Esophagus squamous epithelium (tissue), 5 donors: Measurements from ENCODE around the gene BAG2. TPM values are rescaled to one million over a fixed set of nuclear protein-coding genes. Genes with fewer than 3 reads are reported as not detected.
A peak's percentile ranks its signal among the peaks of the same experiment; 100 is the strongest.

Experiments used
- DNase-seq: peaks from one replicate; lab custom pipeline; 2025; lab: John Stamatoyannopoulos, UW
- H3K27ac ChIP-seq, 4 donors: fragments of 200-600 bp; sonication (generic); one replicate each; pipeline ENCODE4 v1.5.1; 2016 to 2019; ENCODE audit warnings: mild to moderate bottlenecking in 1 of 4
- H3K27me3 ChIP-seq, 4 donors: fragments of 200-600 bp; sonication (generic); 1 replicate in 3 of 4; 2 replicates in 1 of 4; pipeline versions ENCODE4 v1.5.1 to v1.6.0; 2017 to 2021; ENCODE audit warnings: antibody characterized with exemption in 1 of 4
- H3K36me3 ChIP-seq, 3 donors: fragments of 200-600 bp; sonication (generic); one replicate each; pipeline ENCODE4 v1.5.1; 2016 to 2019
- H3K4me1 ChIP-seq, 3 donors: fragments of 200-600 bp; sonication (generic); one replicate each; pipeline ENCODE4 v1.5.1; 2017 to 2019
- H3K4me3 ChIP-seq, 4 donors: fragments of 200-600 bp; sonication (generic); 1 replicate in 3 of 4; 2 replicates in 1 of 4; pipeline ENCODE4 v1.5.1; 2016 to 2019; ENCODE audit warnings: mild to moderate bottlenecking in 2 of 4, moderate library complexity in 1 of 4
- H3K9me3 ChIP-seq, 3 donors: fragments of 200-600 bp; sonication (generic); one replicate each; pipeline ENCODE4 v1.5.1; 2016 to 2019
- CTCF ChIP-seq, 6 experiments: fragments of 450-650 bp in 4 of 6; fragments of 200-600 bp in 2 of 6; sonication (generic) in 2 of 6; IDR thresholded peaks; one replicate each; pipeline ENCODE4 v1.5.1; 2016 to 2019; ENCODE audit warnings: antibody characterized with exemption in 6 of 6, mild to moderate bottlenecking in 4 of 6, moderate library complexity in 4 of 6
- POLR2A ChIP-seq, 4 donors: fragments of 450-650 bp; IDR thresholded peaks; one replicate each; pipeline ENCODE4 v1.6.1; 2017; ENCODE audit warnings: antibody characterized with exemption in 4 of 4, mild to moderate bottlenecking in 4 of 4, moderate library complexity in 3 of 4
- WGBS, 2 donors: methylation state at CpG; one replicate each; pipeline ENCODE4 v1.1.5; 2018; 5-methylcytosine and 5-hydroxymethylcytosine counted together
- intact Hi-C: fragments of 100-400 bp; cut with DNase I; formaldehyde crosslinking; loops from one replicate; pipeline ENCODE4 v1.15.0; 2022
- total RNA-seq, 4 donors: library from RNA; depleted of rRNA; stranded (reverse); fragments of >200 nt; gene quantifications; one replicate each; pipeline ENCODE4 v1.1.0, GENCODE V29; 2016
- donor health status: DM: yes; HTN: yes; CAD: no.

BAG2 gene
- total RNA-seq, 4 donors from 2014 or later = 0.38 to 6.7 (median 1.5) TPM

GRCh38 chr6:57217270-57217669 lies 45.1 kb downstream of the BAG2 start:
- Histone ChIP-seq H3K4me3 (no peak overlapping the region), H3K4me1 (peaks cover 0 to 27% (median 3%) of the 10 kb centered on the region in 3 donors), H3K36me3 (no peaks in the 10 kb centered on the region), H3K9me3 (no peaks in the 10 kb centered on the region), H3K27ac (peak overlapping the region in 1 of 4 donors; percentile 36), H3K27me3 (no peaks in the 10 kb centered on the region)
- intact Hi-C loops = no loop called here
- no peak for DNase-seq
- WGBS, 2 donors = 92 to 94% methylated on average over 7 to 8 of the region's 11 CpGs
- TF ChIP-seq POLR2A (IDR thresholded peaks at IDR 0.05) (no peak), CTCF (IDR thresholded peaks at IDR 0.05) (no peak)

GRCh38 chr6:57220083-57220703 lies 48.1 kb downstream of the BAG2 start:
- peaks cover 0 to 12% (median 0%) of the 10 kb centered on the region in 4 donors for H3K27me3 ChIP-seq
- intact Hi-C loops = no loop called here
- H3K4me3 ChIP-seq = peak overlapping the region in 1 of 4 donors; percentile 93
- H3K36me3 ChIP-seq = no peaks in the 10 kb centered on the region
- H3K4me1 ChIP-seq = peaks cover 0 to 34% (median 7%) of the 10 kb centered on the region in 3 donors
- H3K9me3 ChIP-seq = no peaks in the 10 kb centered on the region
- DNase-seq = no peak
- H3K27ac ChIP-seq = no peak overlapping the region
- TF ChIP-seq CTCF (IDR thresholded peaks at IDR 0.05) (no peak), POLR2A (IDR thresholded peaks at IDR 0.05) (no peak)
- WGBS, 2 donors = 76 to 83% methylated on average over 2 of the region's 2 CpGs

- Histone ChIP-seq H3K9me3 (no peaks in the 10 kb centered on the region), H3K4me3 (peak overlapping the region; percentile 79 to 95 (median 92)), H3K36me3 (no peaks in the 10 kb centered on the region), H3K4me1 (peaks cover 0 to 30% (median 7%) of the 10 kb centered on the region in 3 donors), H3K27me3 (peaks cover 0 to 12% (median 0%) of the 10 kb centered on the region in 4 donors), H3K27ac (peak overlapping the region; percentile 75 to 92 (median 90))
- intact Hi-C loops = no loop called here
- WGBS, 2 donors = 0 to 6% methylated on average over 4 of the region's 38 CpGs
- TF ChIP-seq POLR2A (IDR thresholded peaks at IDR 0.05) (no peak), CTCF (IDR thresholded peaks at IDR 0.05) (peak in 5 of 6 experiments; percentile 13 to 55 (median 36))
- DNase-seq = no peak
Measured at GRCh38 chr6:57221191-57221935, 49.2 kb downstream of the BAG2 start.

- WGBS, 2 donors = 0 to 2% methylated on average over 18 to 25 of the region's 69 CpGs
- peak; percentile 20 for DNase-seq
- Histone ChIP-seq H3K4me1 (peaks cover 0 to 22% (median 4%) of the 10 kb centered on the region in 3 donors), H3K9me3 (no peaks in the 10 kb centered on the region), H3K27ac (peak within 1 kb of the TSS; percentile 75 to 92 (median 90)), H3K27me3 (peaks cover 0 to 12% (median 0%) of the 10 kb centered on the region in 4 donors), H3K4me3 (peak within 1 kb of the TSS; percentile 79 to 95 (median 92)), H3K36me3 (no peaks in the 10 kb centered on the region)
- intact Hi-C loops = no loop called here
- TF ChIP-seq CTCF (IDR thresholded peaks at IDR 0.05) (peak in 2 of 6 experiments; percentile 1 to 10), POLR2A (IDR thresholded peaks at IDR 0.05) (peak in 3 of 4 donors; percentile 34 to 86 (median 83))
Measured at GRCh38 chr6:57221936-57222742, 50.0 kb downstream of the BAG2 start, which contains the start of gene RAB23. RAB23 (minus strand) TSS chr6:57222307; CDS start chr6:57210380, 11,927 bp downstream.
